Activated CD8-positive, alpha-beta T cell treated with anti-CD3 and anti-CD28 coated beads, Interleukin-2, amount 10 ng/mL, durations not matched to agents 7 days and 5 days (primary cell): Measurements from ENCODE around the gene CCDC137. TPM values are rescaled to one million over a fixed set of nuclear protein-coding genes. Genes with fewer than 3 reads are reported as not detected.

ENCODE experiments used
- ATAC-seq: fragments of 150-1000 bp; cut with Tn5 transposase; one replicate; pipeline ENCODE4 v1.10.0; 2021; ENCODE audit warnings: moderate library complexity
- CTCF ChIA-PET: fragments of 350-600 bp; sonication (Branson Sonifier 250); formaldehyde crosslinking; loops from one replicate; lab custom pipeline; 2021; ENCODE audit warnings: antibody characterized with exemption; lab: Charles Lee
- POLR2A ChIA-PET: fragments of 350-600 bp; sonication (Branson Sonifier 250); formaldehyde crosslinking; loops from one replicate; lab custom pipeline; 2021; ENCODE audit warnings: antibody characterized with exemption; lab: Charles Lee
- DNase-seq: peaks from one replicate; pipeline ENCODE4 v3.0.0-alpha.2; 2020
- H3K27ac Mint-ChIP-seq: one replicate; pipeline ENCODE4 v1.8.0; 2021; ENCODE audit warnings: mild to moderate bottlenecking, mixed read lengths
- H3K27me3 Mint-ChIP-seq: one replicate; pipeline ENCODE4 v1.8.0; 2021; ENCODE audit warnings: low read depth, mixed read lengths
- H3K36me3 Mint-ChIP-seq: one replicate; pipeline ENCODE4 v1.8.0; 2021; ENCODE audit warnings: low read depth, mixed read lengths
- H3K4me1 Mint-ChIP-seq: one replicate; pipeline ENCODE4 v1.8.0; 2021; ENCODE audit warnings: low read depth, mixed read lengths
- H3K4me3 Mint-ChIP-seq: one replicate; pipeline ENCODE4 v1.8.0; 2021; ENCODE audit warnings: mild to moderate bottlenecking, mixed read lengths
- H3K9me3 Mint-ChIP-seq: one replicate; pipeline ENCODE4 v1.8.0; 2022; ENCODE audit warnings: mixed read lengths; ENCODE audit not compliant: insufficient read depth
- total RNA-seq, 2 experiments: library from RNA; stranded (reverse); gene quantifications; one replicate each; pipeline ENCODE4 v1.2.3, GENCODE V29; 2021

The CCDC137 gene
- total RNA-seq, 2 experiments from 2014 or later: 42.3 to 43.7 TPM

DNA sequence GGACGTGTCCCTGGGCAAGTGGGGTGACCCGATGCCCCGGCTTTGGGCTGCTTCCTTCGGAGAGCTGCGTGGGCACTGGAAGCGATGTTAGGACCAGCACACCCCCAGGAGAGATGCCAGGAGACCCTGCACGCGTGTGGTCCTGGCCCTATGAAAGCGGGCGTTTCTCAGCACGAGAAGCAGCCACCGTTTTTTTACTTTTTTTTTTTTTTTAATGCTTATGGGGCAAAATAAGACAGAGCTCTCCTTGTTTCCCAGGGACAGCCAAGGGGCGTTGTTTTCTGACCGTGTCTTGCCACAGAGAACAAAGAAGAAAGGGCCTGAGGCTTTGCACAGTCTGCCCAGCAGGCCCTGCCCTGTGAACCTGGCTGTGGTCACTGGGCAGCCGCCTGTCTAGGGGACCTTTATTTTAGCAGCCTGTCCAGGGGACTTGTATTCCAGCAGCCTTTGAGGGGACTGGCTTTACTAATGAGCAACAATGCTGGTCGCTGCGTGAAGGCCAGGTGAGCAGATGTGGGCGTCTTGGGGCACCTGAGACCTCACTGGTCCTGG, 46.5 kb downstream of the CCDC137 start:
- no peak for DNase-seq
- Mint-ChIP-seq H3K27me3 (no peaks in the 10 kb centered on the region), H3K36me3 (peaks cover 15% of the 10 kb centered on the region), H3K4me3 (peak overlapping the region; percentile 91), H3K4me1 (peaks cover 32% of the 10 kb centered on the region), H3K27ac (peak overlapping the region; percentile 81), H3K9me3 (no peaks in the 10 kb centered on the region)
- POLR2A ChIA-PET: interaction anchor here (1.0 to 1.7 kb wide), 3 partner anchors 9 to 10 kb away, joined by 4 to 8 read pairs (median 6); partner anchors contain the start of gene MRPL12
- ATAC-seq: no peak
- CTCF ChIA-PET: no interaction called here

GRCh38 chr17:81713556-81714411, 47.2 kb downstream of the CCDC137 start:
- ATAC-seq (no peak), DNase-seq (no peak)
- H3K4me1 Mint-ChIP-seq: peaks cover 32% of the 10 kb centered on the region
- H3K4me3 Mint-ChIP-seq: peak overlapping the region; percentile 91
- no peak overlapping the region for H3K27ac Mint-ChIP-seq
- no peaks in the 10 kb centered on the region for H3K27me3 Mint-ChIP-seq
- ChIA-PET CTCF (no interaction called here), POLR2A (interaction anchor here (1.1 to 1.7 kb wide), 2 partner anchors 9 to 11 kb away, joined by 4 to 8 read pairs; partner anchors contain the start of gene MRPL12)
- H3K36me3 Mint-ChIP-seq: peaks cover 14% of the 10 kb centered on the region
- no peaks in the 10 kb centered on the region for H3K9me3 Mint-ChIP-seq

GRCh38 chr17:81714412-81715106, 48.0 kb downstream of the CCDC137 start:
- no peak overlapping the region for H3K27ac Mint-ChIP-seq

GRCh38 chr17:81715107-81715871, 48.8 kb downstream of the CCDC137 start:
- POLR2A ChIA-PET: interaction anchor here (0.5 to 1.7 kb wide), 3 partner anchors 12 to 1033 kb away, joined by 3 to 8 read pairs (median 4); partner anchors contain the start of genes MCRIP1 and MRPL12
- H3K4me3 Mint-ChIP-seq: no peak overlapping the region
- CTCF ChIA-PET: interaction anchor here (0.9 kb wide), 1 partner anchor 231 kb away, joined by 3 read pairs; no protein-coding TSS in a partner anchor
- DNase-seq (no peak), ATAC-seq (no peak)
- H3K4me1 Mint-ChIP-seq: peaks cover 26% of the 10 kb centered on the region
- no peak overlapping the region for H3K27ac Mint-ChIP-seq
- no peaks in the 10 kb centered on the region for H3K9me3 Mint-ChIP-seq
- no peaks in the 10 kb centered on the region for H3K27me3 Mint-ChIP-seq
- H3K36me3 Mint-ChIP-seq: peaks cover 9% of the 10 kb centered on the region

More at GRCh38 chr17:81714412-81715106, 48.0 kb downstream of the CCDC137 start:
- Mint-ChIP-seq H3K36me3 (peaks cover 13% of the 10 kb centered on the region), H3K4me3 (no peak overlapping the region), H3K27me3 (no peaks in the 10 kb centered on the region), H3K9me3 (no peaks in the 10 kb centered on the region), H3K4me1 (peaks cover 32% of the 10 kb centered on the region)
- POLR2A ChIA-PET: interaction anchor here (0.5 to 1.7 kb wide), 3 partner anchors 12 to 1034 kb away, joined by 3 to 8 read pairs (median 4); partner anchors contain the start of genes MCRIP1 and MRPL12
- no peak for DNase-seq
- CTCF ChIA-PET: no interaction called here
- ATAC-seq: no peak

DNA sequence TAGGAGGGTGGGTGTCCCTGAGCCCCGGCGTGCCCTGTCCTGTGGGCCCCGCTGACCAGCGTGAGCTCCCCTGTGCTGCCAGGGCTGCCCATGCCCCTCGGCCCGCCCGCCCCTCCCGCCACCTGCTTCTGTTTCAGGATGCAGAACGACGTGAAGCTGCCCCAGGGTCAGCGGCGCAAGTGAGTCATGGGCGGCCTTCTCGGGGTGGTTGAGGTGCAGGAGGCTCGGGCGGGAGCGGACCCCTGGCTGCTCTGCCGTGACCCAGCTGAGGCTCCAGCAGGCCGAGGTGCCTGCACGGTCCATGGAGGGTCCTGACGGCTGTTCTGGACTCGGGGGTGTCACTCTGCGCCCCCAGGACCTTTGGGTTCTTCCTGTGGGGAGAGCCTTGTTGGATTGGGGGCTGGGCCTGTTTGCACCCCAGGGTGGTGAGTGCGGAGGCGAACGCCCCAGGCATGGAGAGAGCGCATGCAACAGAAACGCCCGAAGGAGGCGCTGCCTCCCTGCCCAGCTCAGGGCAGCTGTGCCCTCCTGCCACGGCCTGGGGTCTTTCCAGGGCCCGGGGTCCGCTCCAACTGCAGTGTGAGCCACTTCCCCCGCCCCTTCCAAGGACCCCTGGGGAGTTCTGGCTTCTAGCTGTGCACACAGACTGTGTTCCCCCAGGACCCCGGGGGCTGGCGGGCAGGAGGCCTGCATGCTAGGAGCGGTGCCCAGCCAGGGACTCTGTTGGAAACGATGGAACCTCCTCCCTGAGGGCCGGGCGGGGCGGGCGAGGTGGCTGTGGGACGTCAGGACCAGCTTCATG, 49.5 kb downstream of the CCDC137 start:
- H3K9me3 Mint-ChIP-seq: no peaks in the 10 kb centered on the region
- no peak overlapping the region for H3K4me3 Mint-ChIP-seq
- H3K27ac Mint-ChIP-seq: no peak overlapping the region
- ChIA-PET CTCF (interaction anchor here (0.9 kb wide), 1 partner anchor 232 kb away, joined by 3 read pairs; no protein-coding TSS in a partner anchor), POLR2A (no interaction called here)
- DNase-seq: no peak
- H3K4me1 Mint-ChIP-seq: peaks cover 18% of the 10 kb centered on the region
- no peaks in the 10 kb centered on the region for H3K27me3 Mint-ChIP-seq
- H3K36me3 Mint-ChIP-seq: peaks cover 5% of the 10 kb centered on the region
- ATAC-seq: no peak

DNA sequence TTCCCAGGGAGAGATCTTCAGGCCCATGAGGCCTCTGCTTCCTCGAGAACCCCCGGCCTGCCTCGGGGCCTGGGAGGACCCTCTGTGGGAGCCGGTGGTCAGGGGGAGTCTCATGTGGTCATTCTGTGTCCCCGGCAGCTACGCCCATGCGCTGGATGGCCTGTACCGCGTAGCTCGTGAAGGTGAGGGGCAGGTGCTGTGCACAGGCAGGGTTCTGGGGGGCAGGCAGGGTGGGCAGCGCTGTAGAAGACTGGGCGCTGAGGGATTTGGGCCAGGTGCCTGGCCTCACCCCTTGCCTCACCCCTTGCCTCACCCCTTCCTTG, 50.1 kb downstream of the CCDC137 start:
- H3K9me3 Mint-ChIP-seq: no peaks in the 10 kb centered on the region
- CTCF ChIA-PET: no interaction called here

DNA sequence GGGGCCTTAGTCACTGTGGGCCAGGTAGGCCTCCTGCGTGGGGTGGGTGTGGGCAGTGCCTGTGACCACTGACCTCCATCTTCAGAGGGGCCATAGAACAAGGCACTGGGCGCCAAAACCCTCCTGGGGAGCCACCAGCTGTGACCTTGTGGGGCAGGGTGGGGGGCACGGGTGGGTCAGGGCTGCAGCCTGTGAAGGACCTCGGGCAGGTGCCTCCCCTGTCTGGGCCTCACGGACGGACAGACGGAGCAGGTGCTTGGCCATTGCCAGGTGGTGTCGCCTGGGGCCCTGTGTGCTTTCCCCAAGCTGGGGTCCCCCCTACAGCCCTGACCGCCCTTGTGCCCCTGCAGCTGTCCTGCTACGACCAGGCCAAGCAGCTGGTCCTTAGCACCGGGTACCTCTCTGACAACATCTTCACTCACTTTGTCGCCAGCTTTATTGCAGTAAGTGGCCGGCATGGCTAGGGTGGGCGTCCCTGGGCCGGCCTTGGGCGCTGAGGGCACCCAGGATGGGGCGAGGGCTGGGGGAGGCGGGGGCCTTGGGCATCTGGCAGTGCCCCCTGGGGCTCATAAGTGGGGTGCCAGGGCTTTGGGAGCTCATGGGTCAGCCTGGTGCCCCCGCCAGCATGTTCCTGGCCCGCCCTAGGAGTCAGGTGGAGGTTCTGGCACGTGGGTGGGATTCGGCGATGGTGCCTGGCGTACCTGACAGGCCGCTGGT, 50.7 kb downstream of the CCDC137 start:
- Mint-ChIP-seq H3K9me3 (no peaks in the 10 kb centered on the region), H3K27me3 (no peaks in the 10 kb centered on the region), H3K4me1 (peaks cover 15% of the 10 kb centered on the region), H3K36me3 (peaks cover 5% of the 10 kb centered on the region), H3K27ac (no peak overlapping the region), H3K4me3 (no peak overlapping the region)
- POLR2A ChIA-PET: no interaction called here
- CTCF ChIA-PET: no interaction called here
- no peak for ATAC-seq
- DNase-seq: no peak

More for the DNA sequence above, 50.1 kb downstream of the CCDC137 start:
- H3K27me3 Mint-ChIP-seq: no peaks in the 10 kb centered on the region
- peaks cover 5% of the 10 kb centered on the region for H3K36me3 Mint-ChIP-seq
- ATAC-seq: no peak
- H3K4me3 Mint-ChIP-seq: no peak overlapping the region
- no peak for DNase-seq
- peaks cover 15% of the 10 kb centered on the region for H3K4me1 Mint-ChIP-seq
- POLR2A ChIA-PET: no interaction called here
- no peak overlapping the region for H3K27ac Mint-ChIP-seq

DNA sequence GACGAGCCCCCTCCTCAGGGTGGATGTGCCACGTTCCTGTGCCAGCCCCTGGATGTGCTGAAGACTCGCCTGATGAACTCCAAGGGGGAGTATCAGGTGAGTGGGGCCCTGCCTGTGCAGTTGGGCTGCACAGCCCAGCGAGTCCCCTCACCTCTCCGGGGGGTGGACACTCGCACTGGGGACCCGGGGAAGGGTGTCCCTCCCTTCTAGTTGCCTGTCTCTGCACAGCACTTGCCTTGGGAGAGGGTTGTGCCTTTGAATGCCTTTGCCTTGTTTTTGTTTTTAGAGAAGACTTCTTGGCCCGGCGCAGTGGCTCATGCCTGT, 51.2 kb downstream of the CCDC137 start:
- Mint-ChIP-seq H3K27ac (no peak overlapping the region), H3K27me3 (no peaks in the 10 kb centered on the region), H3K9me3 (no peaks in the 10 kb centered on the region), H3K4me1 (peaks cover 14% of the 10 kb centered on the region), H3K4me3 (no peak overlapping the region), H3K36me3 (peaks cover 5% of the 10 kb centered on the region)
- POLR2A ChIA-PET: no interaction called here
- CTCF ChIA-PET: no interaction called here
- DNase-seq: no peak
- ATAC-seq: no peak

GRCh38 chr17:81719410-81720266, 53.1 kb downstream of the CCDC137 start:
- Mint-ChIP-seq H3K4me1 (peaks cover 4% of the 10 kb centered on the region), H3K9me3 (no peaks in the 10 kb centered on the region), H3K36me3 (peaks cover 3% of the 10 kb centered on the region), H3K27ac (no peak overlapping the region), H3K4me3 (no peak overlapping the region), H3K27me3 (peaks cover 7% of the 10 kb centered on the region)
- CTCF ChIA-PET: no interaction called here
- ATAC-seq (no peak), DNase-seq (no peak)
- POLR2A ChIA-PET: interaction anchor here (1.0 to 1.2 kb wide), 2 partner anchors 8 to 17 kb away, joined by 3 to 5 read pairs; partner anchors contain the start of gene MRPL12
